Activated T-cell treated with anti-CD3 and anti-CD28 coated beads, Interleukin-2, amount 50 U/mL, for 4 hours (primary cell): ENCODE results near the gene MMP20. TPM values are rescaled to one million over a fixed set of nuclear protein-coding genes. Genes with fewer than 3 reads are reported as not detected.
A peak's percentile ranks its signal among the peaks of the same experiment; 100 is the strongest.
"Not testable (repeated sequence)": the region's sequence is repeated elsewhere in the genome, so short reads cannot be mapped to it uniquely, and the experiment has no call there.

Experiments used
- ATAC-seq, 2 donors: fragments of 200-7000 bp; cut with Tn5 transposase; one replicate each; pipeline ENCODE4 v1.10.0; 2021
- DNase-seq: peaks from one replicate; pipeline ENCODE4 v3.0.0-alpha.2; 2020
- H3K27me3 Mint-ChIP-seq: one replicate; pipeline ENCODE4 v1.8.0; 2021; ENCODE audit warnings: low read depth, mixed read lengths
- H3K36me3 Mint-ChIP-seq: one replicate; pipeline ENCODE4 v1.8.0; 2022; ENCODE audit warnings: mixed read lengths; ENCODE audit not compliant: insufficient read depth
- H3K4me1 Mint-ChIP-seq: one replicate; pipeline ENCODE4 v1.8.0; 2021; ENCODE audit warnings: low read depth, mixed read lengths
- H3K4me3 Mint-ChIP-seq: one replicate; pipeline ENCODE4 v1.8.0; 2021; ENCODE audit warnings: mild to moderate bottlenecking, moderate library complexity, mixed read lengths
- H3K9me3 Mint-ChIP-seq: one replicate; pipeline ENCODE4 v1.8.0; 2021; ENCODE audit warnings: mixed read lengths
- total RNA-seq, 3 donors: library from RNA; stranded (reverse); gene quantifications; one replicate each; pipeline ENCODE4 v1.2.1, GENCODE V29; 2021

MMP20 gene
- total RNA-seq, 3 donors from 2014 or later, result not detected

DNA sequence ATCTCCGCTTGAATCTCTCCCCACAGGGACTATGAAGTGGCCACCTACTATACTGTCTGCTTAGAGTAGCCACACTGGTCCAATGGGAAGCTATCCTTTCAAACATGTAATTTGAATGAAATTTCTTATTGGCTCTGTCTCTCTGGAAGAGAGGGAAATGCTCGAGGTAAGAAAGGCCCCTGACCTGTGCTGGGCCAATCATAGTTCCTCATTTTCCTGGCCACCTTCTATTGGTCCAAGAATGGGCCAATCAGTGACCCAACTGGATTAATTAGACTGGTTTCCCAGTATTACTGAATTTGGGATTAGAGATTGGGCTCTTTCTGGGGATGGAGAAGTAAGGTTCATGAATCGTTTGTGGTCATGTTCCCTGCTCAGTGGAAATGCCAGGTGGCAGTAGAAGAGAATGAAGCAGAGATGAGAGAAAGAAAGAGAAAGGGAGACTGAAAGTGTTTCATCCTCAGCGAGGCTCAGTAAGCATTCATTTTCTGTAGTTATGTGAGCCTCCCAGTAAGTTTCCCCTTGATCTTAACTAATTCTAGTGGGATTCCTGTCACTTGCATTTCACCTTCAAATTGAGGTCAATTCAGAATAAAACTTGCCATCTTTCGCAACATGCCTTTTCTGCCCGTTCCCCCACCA is 8.4 kb upstream of the MMP20 start:
- DNase-seq, result no peak
- no peak overlapping the region for H3K4me3 Mint-ChIP-seq
- H3K27me3 Mint-ChIP-seq, result peaks cover 16% of the 10 kb centered on the region
- no peaks in the 10 kb centered on the region for H3K4me1 Mint-ChIP-seq
- H3K36me3 Mint-ChIP-seq, result no peaks in the 10 kb centered on the region
- H3K9me3 Mint-ChIP-seq, result no peaks in the 10 kb centered on the region
- no peak for ATAC-seq

DNA sequence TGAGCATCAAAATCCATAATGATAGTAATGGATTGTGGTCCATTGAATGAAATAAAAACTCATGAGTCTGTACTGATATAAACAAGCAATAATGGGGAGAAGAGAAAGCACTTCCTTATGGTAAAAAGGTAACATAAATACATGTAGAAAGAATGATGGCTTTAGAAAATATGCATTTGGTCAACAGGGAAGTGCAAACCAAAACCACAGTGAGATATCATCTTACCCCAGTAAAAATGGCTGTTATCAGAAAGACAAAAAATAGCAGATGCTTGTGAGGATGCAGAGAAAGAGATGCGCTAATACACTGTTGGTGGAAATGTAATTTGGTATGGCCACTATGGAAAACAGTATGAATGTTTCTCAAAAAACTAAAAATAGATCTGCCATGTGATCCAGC is 6.9 kb upstream of the MMP20 start:
- Mint-ChIP-seq H3K4me1 (no peaks in the 10 kb centered on the region), H3K9me3 (no peaks in the 10 kb centered on the region), H3K27me3 (peaks cover 12% of the 10 kb centered on the region), H3K36me3 (no peaks in the 10 kb centered on the region), H3K4me3 (no peak overlapping the region)
- DNase-seq (no peak), ATAC-seq (no peak)

DNA sequence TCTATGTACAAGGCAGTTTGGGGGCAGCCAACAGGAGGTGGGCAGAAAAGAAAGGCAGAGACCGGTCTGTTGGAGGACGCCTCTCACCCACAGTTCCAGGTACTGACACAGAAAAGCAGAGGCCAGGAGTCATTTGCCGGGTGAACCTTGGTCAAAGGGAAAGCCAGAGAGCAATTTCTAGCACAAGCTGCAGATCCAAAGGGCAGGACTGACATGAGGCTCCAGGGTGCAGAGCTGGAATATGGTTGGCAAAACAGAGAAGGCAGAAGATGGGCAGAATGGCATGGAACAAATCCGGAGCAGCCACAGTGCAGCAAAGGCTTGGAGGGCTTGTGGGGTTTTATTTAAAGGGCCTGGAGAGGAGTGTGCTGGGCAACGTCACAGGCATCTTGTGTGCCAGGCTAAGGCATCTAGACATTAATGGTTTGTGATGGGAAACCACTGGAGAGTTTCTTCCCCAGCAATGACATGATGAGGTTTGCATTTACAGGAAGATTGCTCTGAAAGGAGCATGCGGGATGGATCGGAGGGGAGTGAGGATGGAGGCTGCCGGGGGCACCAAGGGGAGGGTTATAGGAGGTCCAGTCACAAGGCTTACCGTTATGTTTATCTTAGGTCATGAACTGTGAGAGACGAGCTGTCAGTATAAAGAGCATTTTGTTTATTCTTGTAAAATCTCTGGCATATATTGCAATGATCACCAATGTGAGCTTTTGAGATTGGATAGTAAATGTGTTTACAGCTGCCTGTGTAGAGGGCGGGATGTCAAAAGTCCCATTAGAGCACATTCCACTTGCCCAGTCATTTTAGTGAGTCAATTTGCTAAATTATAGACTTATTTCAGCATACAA is 5.7 kb upstream of the MMP20 start:
- ATAC-seq (no peak), DNase-seq (no peak)
- H3K9me3 Mint-ChIP-seq, result no peaks in the 10 kb centered on the region
- peaks cover 13% of the 10 kb centered on the region for H3K27me3 Mint-ChIP-seq
- no peaks in the 10 kb centered on the region for H3K4me1 Mint-ChIP-seq
- no peaks in the 10 kb centered on the region for H3K36me3 Mint-ChIP-seq
- H3K4me3 Mint-ChIP-seq, result no peak overlapping the region

DNA sequence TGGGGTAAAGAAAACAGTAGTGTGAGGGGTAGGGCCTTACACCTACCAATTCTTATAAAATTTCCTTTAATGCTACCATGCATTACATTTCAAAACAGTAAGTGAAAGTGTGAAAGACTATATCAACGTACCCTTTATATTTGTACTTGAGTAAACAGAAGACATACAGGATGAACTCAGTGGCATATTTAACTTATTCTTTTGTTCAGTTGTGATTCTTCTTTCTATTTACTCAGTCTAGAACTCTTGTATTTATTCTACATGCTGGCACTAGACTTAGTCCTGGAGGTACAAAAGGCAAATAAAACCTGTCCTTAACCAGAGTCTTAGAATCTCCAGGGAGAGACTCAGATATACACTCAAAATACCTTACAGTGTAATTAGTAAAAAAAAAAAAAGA is 4.8 kb upstream of the MMP20 start:
- not testable (repeated sequence) for H3K36me3 Mint-ChIP-seq, H3K4me3 Mint-ChIP-seq, ATAC-seq, H3K9me3 Mint-ChIP-seq, H3K4me1 Mint-ChIP-seq, DNase-seq
- peaks cover 13% of the 10 kb centered on the region for H3K27me3 Mint-ChIP-seq

DNA sequence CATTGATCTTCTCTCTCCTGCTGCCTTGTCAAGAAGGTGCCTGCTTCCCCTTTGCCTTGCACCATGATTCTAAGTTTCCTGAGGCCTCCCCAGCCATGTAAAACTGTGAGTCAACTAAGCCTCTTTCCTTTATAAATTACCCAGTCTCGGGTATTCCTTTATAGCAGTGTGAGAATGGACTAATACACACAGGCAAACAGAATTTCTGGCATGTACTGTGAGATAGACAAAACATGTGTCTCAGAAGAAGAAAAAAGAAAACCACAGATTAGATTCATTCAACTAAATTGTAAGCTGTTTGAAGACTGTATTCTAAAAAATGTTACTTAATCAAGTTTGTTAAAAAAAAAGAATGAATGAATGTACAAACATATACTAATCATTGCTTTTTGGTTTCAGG is 1.5 kb upstream of the MMP20 start:
- ATAC-seq, result no peak
- no peaks in the 10 kb centered on the region for H3K4me1 Mint-ChIP-seq
- no peaks in the 10 kb centered on the region for H3K36me3 Mint-ChIP-seq
- H3K9me3 Mint-ChIP-seq, result no peaks in the 10 kb centered on the region
- H3K4me3 Mint-ChIP-seq, result no peak overlapping the region
- peaks cover 5% of the 10 kb centered on the region for H3K27me3 Mint-ChIP-seq
- DNase-seq, result no peak

DNA sequence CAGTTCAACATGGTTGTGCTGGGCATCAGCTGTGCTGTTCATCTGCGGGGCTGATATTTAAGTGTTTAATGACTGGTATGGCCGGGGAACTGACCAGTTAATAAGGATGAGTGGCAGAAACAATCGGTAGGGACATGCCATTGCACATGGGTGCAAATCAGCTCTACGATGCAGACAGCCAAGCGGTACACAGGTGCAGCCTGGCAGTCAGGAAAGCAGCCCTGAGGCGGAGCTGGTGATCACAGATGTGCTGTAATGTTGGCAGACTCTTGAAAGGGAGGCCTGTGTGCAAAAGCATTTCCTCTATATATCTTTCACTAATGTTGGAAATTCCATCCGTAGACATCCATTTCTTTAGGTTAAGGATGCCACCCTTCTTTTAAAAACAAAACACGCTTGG is 1.1 kb downstream of the MMP20 start:
- ATAC-seq, result no peak
- Mint-ChIP-seq H3K4me3 (no peak overlapping the region), H3K36me3 (no peaks in the 10 kb centered on the region), H3K9me3 (no peaks in the 10 kb centered on the region), H3K27me3 (peaks cover 5% of the 10 kb centered on the region), H3K4me1 (no peaks in the 10 kb centered on the region)
- DNase-seq, result no peak

DNA sequence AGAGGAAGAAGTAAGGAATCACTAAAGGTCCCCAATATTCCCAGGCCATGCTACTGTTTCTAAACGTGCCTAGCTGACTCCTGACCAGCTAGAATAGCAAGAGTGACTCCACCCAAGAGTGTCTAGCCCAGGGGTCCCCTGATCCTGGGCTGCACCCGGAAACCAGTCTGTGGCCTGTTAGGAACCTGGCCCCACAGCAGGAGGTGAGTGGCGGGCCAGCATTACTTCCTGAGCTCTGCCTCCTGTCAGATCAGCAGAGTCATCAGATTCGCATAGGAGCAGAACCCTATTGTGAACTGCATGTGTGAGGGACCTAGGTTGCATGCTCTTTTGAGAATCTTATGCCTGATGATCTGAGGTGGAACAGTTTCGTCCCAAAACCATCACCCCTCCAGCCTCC is 2.0 kb downstream of the MMP20 start:
- no peak overlapping the region for H3K4me3 Mint-ChIP-seq

DNA sequence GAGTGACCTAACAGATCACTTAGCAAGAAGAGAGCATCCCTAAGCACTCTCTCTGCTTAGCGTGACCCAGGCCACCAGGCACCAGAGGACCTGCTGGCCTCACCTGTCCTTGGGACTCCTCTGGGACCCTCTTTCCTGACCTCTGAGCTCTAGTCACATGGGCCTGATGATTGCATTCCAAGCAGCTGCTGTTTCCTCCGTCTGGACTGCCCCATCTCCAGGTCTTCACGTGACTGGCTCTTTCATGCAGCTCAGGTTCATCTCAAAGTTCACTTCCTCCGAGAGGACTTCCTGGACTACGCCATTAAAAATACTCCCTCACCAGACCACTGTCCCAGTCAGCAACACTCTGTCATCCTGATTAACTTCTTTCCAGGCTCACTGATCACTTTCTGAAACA is 2.9 kb downstream of the MMP20 start:
- Mint-ChIP-seq H3K4me3 (no peak overlapping the region), H3K36me3 (no peaks in the 10 kb centered on the region), H3K27me3 (peaks cover 4% of the 10 kb centered on the region), H3K4me1 (no peaks in the 10 kb centered on the region), H3K9me3 (no peaks in the 10 kb centered on the region)
- ATAC-seq (no peak), DNase-seq (no peak)

More for the DNA sequence above, 2.0 kb downstream of the MMP20 start:
- H3K36me3 Mint-ChIP-seq, result no peaks in the 10 kb centered on the region
- H3K9me3 Mint-ChIP-seq, result no peaks in the 10 kb centered on the region
- no peaks in the 10 kb centered on the region for H3K4me1 Mint-ChIP-seq
- ATAC-seq (no peak), DNase-seq (no peak)
- peaks cover 4% of the 10 kb centered on the region for H3K27me3 Mint-ChIP-seq

DNA sequence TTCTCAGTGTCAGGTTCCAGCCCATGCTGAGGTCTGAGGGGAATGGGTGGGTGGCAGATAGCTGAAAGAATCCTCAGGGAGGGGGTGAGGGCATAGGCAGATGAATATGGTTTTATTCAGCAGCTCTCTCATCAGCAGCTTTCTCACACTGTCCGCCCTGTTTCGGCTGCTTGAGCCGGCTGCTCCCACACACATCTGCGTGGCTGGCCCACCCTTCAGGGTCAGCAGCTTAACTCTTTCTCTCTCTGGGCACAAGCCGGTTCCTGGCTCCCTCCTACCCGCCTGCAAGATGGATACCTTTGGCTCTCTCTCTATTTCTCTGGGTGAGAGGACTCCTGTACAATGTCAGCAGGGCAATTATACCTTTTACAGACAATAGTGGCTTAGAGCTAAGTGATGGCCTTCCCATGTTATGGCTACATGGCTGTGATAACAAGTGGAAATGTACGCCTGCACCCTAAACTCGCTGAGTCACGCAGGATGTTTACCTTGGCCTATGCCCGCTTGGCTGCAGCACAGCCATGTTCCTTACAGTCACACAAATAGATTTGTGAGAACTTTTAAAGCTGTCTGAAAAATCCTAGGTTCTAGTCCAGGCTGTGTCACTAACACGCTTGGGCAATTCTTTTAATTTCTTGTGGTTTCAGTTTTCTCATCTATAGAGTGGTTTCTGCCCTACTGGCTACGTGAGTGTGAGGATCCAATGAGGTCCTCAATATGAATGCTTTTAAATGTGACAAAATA is 4.1 kb downstream of the MMP20 start:
- peak in 1 of 2 donors; percentile 21 for ATAC-seq
- no peaks in the 10 kb centered on the region for H3K27me3 Mint-ChIP-seq

DNA sequence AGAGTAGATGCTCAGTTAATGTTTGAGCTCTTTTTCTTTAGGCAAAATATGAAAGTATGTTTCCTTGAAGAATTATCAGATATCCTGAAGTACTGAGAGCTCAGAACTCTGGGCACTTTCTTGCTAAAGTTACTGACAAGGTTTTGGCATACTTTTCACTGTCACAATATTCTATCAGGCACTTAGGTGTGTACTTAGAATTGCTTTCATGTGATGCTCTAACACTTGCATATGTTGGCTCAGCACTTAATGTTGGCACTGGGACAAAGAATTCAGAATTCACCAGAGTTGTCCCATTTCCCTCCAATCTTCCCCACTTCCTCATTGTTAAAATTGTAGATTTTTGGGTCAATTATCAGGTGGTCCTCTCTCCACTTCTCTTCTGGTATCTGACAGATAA is 5.0 kb downstream of the MMP20 start:
- Mint-ChIP-seq H3K36me3 (no peaks in the 10 kb centered on the region), H3K9me3 (no peaks in the 10 kb centered on the region), H3K4me3 (no peak overlapping the region), H3K4me1 (no peaks in the 10 kb centered on the region), H3K27me3 (no peaks in the 10 kb centered on the region)
- ATAC-seq (no peak), DNase-seq (no peak)

More for the DNA sequence above, 4.1 kb downstream of the MMP20 start:
- Mint-ChIP-seq H3K9me3 (no peaks in the 10 kb centered on the region), H3K4me1 (no peaks in the 10 kb centered on the region), H3K4me3 (no peak overlapping the region), H3K36me3 (no peaks in the 10 kb centered on the region)
- no peak for DNase-seq

DNA sequence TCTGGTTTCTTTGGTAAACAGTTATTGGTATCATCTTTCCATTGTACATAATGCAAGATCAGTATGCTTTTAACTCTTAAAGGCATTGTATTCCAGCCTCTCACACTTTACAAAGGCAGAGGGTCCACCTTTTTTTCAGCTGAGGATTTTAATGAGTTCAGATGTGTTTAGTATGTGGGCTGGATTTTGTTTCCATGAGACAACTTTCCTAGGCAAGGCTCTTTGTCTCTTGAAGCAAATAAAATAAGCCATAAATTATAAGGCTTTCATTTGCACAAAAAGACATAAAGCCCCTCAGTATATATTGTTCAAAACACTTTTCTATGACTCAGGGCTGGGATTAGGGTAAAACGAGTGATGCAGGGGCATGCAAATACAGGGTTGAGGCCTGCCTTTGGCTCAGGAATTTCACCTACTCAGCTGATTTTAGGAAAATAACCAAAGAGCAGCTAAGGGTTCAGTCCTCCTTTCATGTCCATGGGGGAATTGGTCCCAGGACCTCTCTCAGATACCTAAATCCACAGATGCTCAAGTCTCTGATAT is 7.6 kb downstream of the MMP20 start:
- Mint-ChIP-seq H3K27me3 (no peaks in the 10 kb centered on the region), H3K4me3 (no peak overlapping the region), H3K36me3 (no peaks in the 10 kb centered on the region), H3K4me1 (peaks cover 4% of the 10 kb centered on the region), H3K9me3 (no peaks in the 10 kb centered on the region)
- ATAC-seq (no peak), DNase-seq (no peak)

DNA sequence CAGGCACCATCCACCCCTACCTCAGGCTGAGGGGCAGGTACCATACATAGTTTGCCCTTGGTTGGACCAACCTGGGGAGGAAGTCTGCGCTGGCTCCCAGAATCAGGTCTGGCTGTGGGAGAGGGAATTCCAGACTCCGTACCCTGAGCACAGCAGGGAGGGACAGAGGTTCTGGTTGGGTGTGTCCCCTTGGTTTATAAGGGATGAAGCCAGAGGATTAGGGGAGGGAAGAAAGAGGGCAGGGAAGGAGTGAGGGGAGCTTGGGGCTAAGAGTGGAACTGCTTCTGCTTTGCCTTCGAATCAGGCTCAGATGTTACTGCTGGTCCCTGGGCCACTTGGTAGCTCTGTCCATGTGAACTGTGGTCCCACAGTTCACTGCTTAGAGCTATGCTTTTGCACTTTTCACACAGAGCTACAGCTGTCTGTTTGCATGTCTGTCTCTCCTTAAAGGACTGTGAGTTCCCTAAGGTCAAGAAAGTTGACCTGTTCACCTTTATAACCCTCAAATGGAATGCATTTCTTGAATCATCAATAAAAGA is 9.2 kb downstream of the MMP20 start:
- Mint-ChIP-seq H3K36me3 (no peaks in the 10 kb centered on the region), H3K27me3 (no peaks in the 10 kb centered on the region), H3K4me3 (no peak overlapping the region), H3K4me1 (peaks cover 9% of the 10 kb centered on the region), H3K9me3 (no peaks in the 10 kb centered on the region)
- DNase-seq, result no peak
- ATAC-seq, result no peak

DNA sequence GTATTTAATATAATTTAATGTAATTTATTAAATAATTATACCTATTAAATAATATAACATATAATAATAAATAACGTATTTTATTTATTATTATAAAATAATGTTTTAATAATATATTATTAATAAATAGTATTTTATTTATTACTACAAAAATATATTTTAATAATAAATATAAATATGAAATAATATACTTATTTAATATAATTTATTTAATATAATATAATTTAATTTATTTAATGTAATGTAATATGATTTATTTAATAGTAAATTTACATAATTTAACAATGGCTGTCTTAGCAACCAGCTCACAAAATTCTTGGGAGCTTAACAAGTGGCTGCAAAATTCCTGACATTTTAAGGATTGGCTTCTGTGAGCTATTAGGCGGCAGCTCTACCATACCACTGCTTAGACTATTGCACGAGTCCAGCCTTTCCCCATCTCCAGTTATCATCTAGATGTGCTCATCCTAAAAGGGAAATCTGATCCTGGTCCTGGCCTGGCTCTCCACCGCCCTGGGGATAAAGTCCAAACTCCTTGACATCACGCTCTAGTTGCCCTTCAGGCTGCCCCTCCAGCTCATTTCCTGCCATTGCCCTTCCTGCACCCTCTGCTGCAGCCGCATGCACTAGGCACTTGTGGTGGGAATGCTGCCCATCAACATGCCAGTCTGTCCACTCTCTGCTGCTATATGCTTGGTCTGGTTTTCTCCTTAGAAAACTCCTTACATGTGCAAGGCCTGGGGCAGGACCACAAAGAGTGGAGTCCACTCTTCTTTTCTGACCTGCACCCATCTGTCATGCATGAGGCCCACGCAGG is 9.8 kb downstream of the MMP20 start:
- H3K27me3 Mint-ChIP-seq, result no peaks in the 10 kb centered on the region
- no peak for DNase-seq

More for the DNA sequence above, 9.8 kb downstream of the MMP20 start:
- no peak overlapping the region for H3K4me3 Mint-ChIP-seq
- H3K36me3 Mint-ChIP-seq, result no peaks in the 10 kb centered on the region
- peaks cover 10% of the 10 kb centered on the region for H3K4me1 Mint-ChIP-seq
- ATAC-seq, result peak in 1 of 2 donors; percentile 11
- H3K9me3 Mint-ChIP-seq, result no peaks in the 10 kb centered on the region
